Stomach (tissue), 4 donors: Measurements from ENCODE around the gene FGD2.

ENCODE experiments used
- POLR2A ChIP-seq, 4 donors: fragments of 450-650 bp; IDR thresholded peaks; one replicate each; pipeline ENCODE4 v1.6.1; 2016; ENCODE audit warnings: antibody characterized with exemption in 4 of 4, control low read depth in 2 of 4, mild to moderate bottlenecking in 1 of 4, moderate library complexity in 1 of 4
- TF ChIP-seq, protein P1 (sequence below), 7 experiments: fragments of 450-650 bp in 4 of 7; fragments of 200-600 bp in 3 of 7; sonication (generic) in 3 of 7; IDR thresholded peaks; one replicate each; pipeline ENCODE4 v1.5.1; 2016 to 2019; ENCODE audit warnings: antibody characterized with exemption in 7 of 7, control low read depth in 2 of 7, mild to moderate bottlenecking in 1 of 7

DNA sequence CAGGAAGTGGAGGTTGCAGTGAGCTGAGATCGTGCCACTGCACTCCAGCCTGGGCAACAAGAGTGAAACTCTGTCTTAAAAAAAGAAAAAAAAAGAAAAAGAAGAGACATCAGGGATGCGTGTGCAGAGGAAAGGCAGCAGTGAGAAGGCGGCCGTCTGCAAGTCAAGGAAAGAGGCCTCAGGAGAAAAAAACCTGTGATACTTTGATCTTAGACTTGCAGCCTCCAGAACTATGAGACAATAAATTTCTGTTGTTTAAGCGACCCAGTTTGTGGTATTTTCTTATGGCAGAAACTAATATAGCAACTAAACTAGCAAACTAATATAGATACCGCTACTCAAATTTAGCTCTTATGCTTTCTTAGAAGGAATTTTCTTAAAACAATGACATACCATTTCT lies 36.1 kb downstream of the FGD2 start:
- TF ChIP-seq, protein P1, sequence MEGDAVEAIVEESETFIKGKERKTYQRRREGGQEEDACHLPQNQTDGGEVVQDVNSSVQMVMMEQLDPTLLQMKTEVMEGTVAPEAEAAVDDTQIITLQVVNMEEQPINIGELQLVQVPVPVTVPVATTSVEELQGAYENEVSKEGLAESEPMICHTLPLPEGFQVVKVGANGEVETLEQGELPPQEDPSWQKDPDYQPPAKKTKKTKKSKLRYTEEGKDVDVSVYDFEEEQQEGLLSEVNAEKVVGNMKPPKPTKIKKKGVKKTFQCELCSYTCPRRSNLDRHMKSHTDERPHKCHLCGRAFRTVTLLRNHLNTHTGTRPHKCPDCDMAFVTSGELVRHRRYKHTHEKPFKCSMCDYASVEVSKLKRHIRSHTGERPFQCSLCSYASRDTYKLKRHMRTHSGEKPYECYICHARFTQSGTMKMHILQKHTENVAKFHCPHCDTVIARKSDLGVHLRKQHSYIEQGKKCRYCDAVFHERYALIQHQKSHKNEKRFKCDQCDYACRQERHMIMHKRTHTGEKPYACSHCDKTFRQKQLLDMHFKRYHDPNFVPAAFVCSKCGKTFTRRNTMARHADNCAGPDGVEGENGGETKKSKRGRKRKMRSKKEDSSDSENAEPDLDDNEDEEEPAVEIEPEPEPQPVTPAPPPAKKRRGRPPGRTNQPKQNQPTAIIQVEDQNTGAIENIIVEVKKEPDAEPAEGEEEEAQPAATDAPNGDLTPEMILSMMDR (IDR thresholded peaks at IDR 0.05), result no peak
- no peak for TF ChIP-seq POLR2A (IDR thresholded peaks at IDR 0.05)
